GM10266 (cell line): ENCODE data around the gene TMEM40.
"Not testable (repeated sequence)": the region's sequence is repeated elsewhere in the genome, so short reads cannot be mapped to it uniquely, and the experiment has no call there.

ENCODE experiments used
- DNase-seq: peaks from one replicate; pipeline ENCODE4 v3.0.0; 2012; ENCODE audit errors: extremely low spot score
- CTCF ChIP-seq: IDR thresholded peaks from 2 replicates; pipeline ENCODE4 v1.5.1; 2012; ENCODE audit warnings: mild to moderate bottlenecking, low read depth; ENCODE audit not compliant: control insufficient read depth, insufficient read depth; ENCODE audit errors: missing control alignments

The TMEM40 gene

GRCh38 chr3:12705374-12705926 is 53.6 kb downstream of the TMEM40 start:
- TF ChIP-seq CTCF = no peak
- DNase-seq = no peak

GRCh38 chr3:12702501-12702900 is 56.6 kb downstream of the TMEM40 start:
- TF ChIP-seq CTCF = no peak

GRCh38 chr3:12701601-12702000 is 57.5 kb downstream of the TMEM40 start:
- not testable (repeated sequence) for DNase-seq

More at GRCh38 chr3:12702501-12702900, 56.6 kb downstream of the TMEM40 start:
- DNase-seq = no peak

GRCh38 chr3:12700800-12701199 is 58.3 kb downstream of the TMEM40 start:
- no peak for DNase-seq
- TF ChIP-seq CTCF = no peak

GRCh38 chr3:12695916-12696315 is 63.1 kb downstream of the TMEM40 start:
- DNase-seq = no peak
- no peak for TF ChIP-seq CTCF

GRCh38 chr3:12695112-12695511 is 63.9 kb downstream of the TMEM40 start:
- TF ChIP-seq CTCF = no peak

GRCh38 chr3:12692444-12692843 is 66.6 kb downstream of the TMEM40 start:
- no peak for DNase-seq
- no peak for TF ChIP-seq CTCF

More at GRCh38 chr3:12695112-12695511, 63.9 kb downstream of the TMEM40 start:
- no peak for DNase-seq
